Activated CD8-positive, alpha-beta memory T cell treated with anti-CD3 and anti-CD28 coated beads for 48 hours (primary cell): ENCODE results near the gene FMO3.

ENCODE experiments used
- DNase-seq, 3 experiments: peaks; one replicate each; pipeline ENCODE4 v3.0.0-alpha.2; 2020; ENCODE audit warnings: low read depth in 2 of 3, low spot score in 2 of 3

The FMO3 gene

GRCh38 chr1:171115280-171115897, 24.7 kb downstream of the FMO3 start:
- no peak for DNase-seq

- no peak for DNase-seq
These were observed 26.0 kb downstream of the FMO3 start for GRCh38 chr1:171116676-171117075.

GRCh38 chr1:171117085-171117484, 26.4 kb downstream of the FMO3 start:
- DNase-seq, result no peak

- DNase-seq, result no peak
These were observed 28.9 kb downstream of the FMO3 start for GRCh38 chr1:171119648-171120047.

- DNase-seq, result no peak
These were observed 31.6 kb downstream of the FMO3 start for GRCh38 chr1:171122299-171122698.

- no peak for DNase-seq
These were observed 32.2 kb downstream of the FMO3 start for GRCh38 chr1:171122893-171123292.

GRCh38 chr1:171126504-171126903, 35.8 kb downstream of the FMO3 start:
- no peak for DNase-seq

GRCh38 chr1:171127099-171127498, 36.4 kb downstream of the FMO3 start:
- no peak for DNase-seq

- no peak for DNase-seq
These were observed 36.8 kb downstream of the FMO3 start for GRCh38 chr1:171127501-171127900.

- no peak for DNase-seq
These were observed 37.8 kb downstream of the FMO3 start for GRCh38 chr1:171128463-171128862.

GRCh38 chr1:171134204-171134923, 43.7 kb downstream of the FMO3 start:
- DNase-seq, result no peak

- no peak for DNase-seq
These were observed 46.9 kb downstream of the FMO3 start for GRCh38 chr1:171137580-171137979.

- DNase-seq, result no peak
These were observed 48.3 kb downstream of the FMO3 start for GRCh38 chr1:171138980-171139379.

- DNase-seq, result no peak
These were observed 49.2 kb downstream of the FMO3 start for GRCh38 chr1:171139890-171140289.

- no peak for DNase-seq
These were observed 49.7 kb downstream of the FMO3 start for GRCh38 chr1:171140401-171140800.

GRCh38 chr1:171140956-171141687, 50.4 kb downstream of the FMO3 start:
- no peak for DNase-seq

GRCh38 chr1:171141688-171142415, 51.1 kb downstream of the FMO3 start:
- no peak for DNase-seq

- DNase-seq, result no peak
These were observed 52.0 kb downstream of the FMO3 start for GRCh38 chr1:171142416-171143385.

- no peak for DNase-seq
These were observed 59.5 kb downstream of the FMO3 start for GRCh38 chr1:171150156-171150555.

- DNase-seq, result no peak
These were observed 61.8 kb downstream of the FMO3 start for GRCh38 chr1:171152549-171152948.
